Activated naive CD4-positive, alpha-beta T cell treated with anti-CD3 and anti-CD28 coated beads, Interleukin-2, amount 50 U/mL, for 72 hours (primary cell): ENCODE data around the gene ADGRG4. TPM values are rescaled to one million over a fixed set of nuclear protein-coding genes. Genes with fewer than 3 reads are reported as not detected.
"Not testable (repeated sequence)": the region's sequence is repeated elsewhere in the genome, so short reads cannot be mapped to it uniquely, and the experiment has no call there.

Source experiments
- ATAC-seq, 2 donors: fragments of 150-1000 bp; cut with Tn5 transposase; 2 replicates each; pipeline ENCODE4 v1.10.0; 2021; ENCODE audit warnings: mild to moderate bottlenecking in 2 of 2, moderate library complexity in 2 of 2
- DNase-seq, 2 donors: peaks; one replicate each; pipeline ENCODE4 v3.0.0; 2021 to 2022; ENCODE audit warnings: low spot score in 2 of 2
- H3K27ac Mint-ChIP-seq, 2 donors: one replicate each; pipeline ENCODE4 v1.8.0; 2022; ENCODE audit warnings: mild to moderate bottlenecking in 2 of 2, mixed read lengths in 2 of 2
- H3K36me3 Mint-ChIP-seq, 2 donors: one replicate each; pipeline ENCODE4 v1.8.0; 2022; ENCODE audit warnings: mixed read lengths in 2 of 2
- H3K9me3 Mint-ChIP-seq, 2 donors: one replicate each; pipeline ENCODE4 v1.8.0; 2022; ENCODE audit warnings: mixed read lengths in 2 of 2
- total RNA-seq, 2 donors: library from RNA; stranded (reverse); gene quantifications; one replicate each; pipeline ENCODE4 v1.2.3, GENCODE V29; 2022

Gene ADGRG4
- not detected for total RNA-seq

DNA sequence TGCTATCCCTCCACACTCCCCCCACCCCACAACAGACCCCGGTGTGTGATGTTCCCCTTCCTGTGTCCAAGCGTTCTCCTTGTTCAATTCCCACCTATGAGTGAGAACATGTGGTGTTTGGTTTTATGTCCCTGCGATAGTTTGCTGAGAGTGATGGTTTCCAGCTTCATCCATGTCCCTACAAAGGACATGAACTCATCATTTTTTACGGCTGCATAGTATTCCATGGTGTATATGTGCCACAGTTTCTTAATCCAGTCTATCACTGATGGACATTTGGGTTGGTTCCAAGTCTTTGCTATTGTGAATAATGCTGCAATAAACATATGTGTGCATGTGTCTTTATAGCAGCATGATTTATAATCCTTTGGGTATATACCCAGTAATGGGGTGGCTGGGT lies at the start of gene ADGRG4:
Gene ADGRG4, plus strand, starts transcription at position 243 of the 400 bp plus-strand sequence. CDS start 7,815 bp downstream, outside the sequence.
- ATAC-seq, DNase-seq, H3K27ac Mint-ChIP-seq, H3K36me3 Mint-ChIP-seq, H3K9me3 Mint-ChIP-seq: not testable (repeated sequence)

- DNase-seq (peak; percentile 56 to 66), ATAC-seq (peak; percentile 88 to 95)
- Mint-ChIP-seq H3K9me3 (no peaks in the 10 kb centered on the region), H3K27ac (peak within 1 kb of the TSS; percentile 75 to 76), H3K36me3 (no peaks in the 10 kb centered on the region)
Measured at GRCh38 chrX:136251041-136251991, 49.4 kb upstream of the ADGRG4 start, which contains the start of gene MAP7D3. Gene MAP7D3 (minus strand): TSS chrX:136251400. CDS start chrX:136251358, 42 bp downstream.

DNA sequence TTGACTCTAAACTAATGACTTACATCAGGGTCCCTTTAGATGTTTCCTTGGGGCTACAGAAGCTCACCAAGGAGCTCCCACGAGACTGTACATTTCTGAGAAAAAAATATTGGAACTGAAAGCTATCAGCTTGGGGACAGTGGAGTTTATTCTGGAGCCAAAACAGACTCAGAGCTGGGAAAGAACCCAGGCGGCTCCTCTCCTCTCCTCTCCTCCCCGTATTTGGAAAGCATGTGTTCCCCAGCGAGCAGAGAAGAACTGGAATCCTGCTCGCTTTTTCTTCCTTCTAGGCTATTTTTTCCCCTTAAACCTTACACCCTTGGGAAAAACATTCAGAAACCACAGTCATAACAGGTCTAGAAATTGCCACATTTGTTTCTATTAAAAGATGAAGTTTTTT lies 45.2 kb upstream of the ADGRG4 start:
- no peak for ATAC-seq
- Mint-ChIP-seq H3K36me3 (no peaks in the 10 kb centered on the region), H3K9me3 (no peaks in the 10 kb centered on the region), H3K27ac (no peak overlapping the region)
- DNase-seq, result no peak

DNA sequence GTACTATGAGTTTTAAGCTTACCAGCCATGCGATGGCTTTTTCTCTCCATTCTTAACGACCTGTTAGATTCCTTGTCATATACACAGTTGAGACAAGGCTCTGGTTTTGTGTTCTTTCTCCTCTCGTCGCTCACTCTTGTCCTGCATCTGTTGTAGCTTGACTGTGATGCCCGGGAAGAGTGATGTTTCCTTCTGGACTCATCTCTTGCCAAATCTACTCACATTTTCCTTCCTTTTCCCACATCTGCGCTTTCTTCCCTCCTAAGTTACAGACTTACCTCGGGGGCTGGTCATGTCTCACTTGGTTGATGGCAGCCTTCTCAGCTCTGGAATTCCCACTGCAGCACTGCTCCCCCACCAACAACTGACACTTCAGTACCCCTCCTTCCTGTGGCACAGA lies 44.7 kb upstream of the ADGRG4 start:
- ATAC-seq, result no peak

GRCh38 chrX:136258951-136259350 lies 41.8 kb upstream of the ADGRG4 start:
- DNase-seq, result no peak
- H3K36me3 Mint-ChIP-seq, result no peaks in the 10 kb centered on the region
- no peak for ATAC-seq
- H3K27ac Mint-ChIP-seq, result no peak overlapping the region
- H3K9me3 Mint-ChIP-seq, result no peaks in the 10 kb centered on the region

More for the DNA sequence above, 44.7 kb upstream of the ADGRG4 start:
- Mint-ChIP-seq H3K27ac (no peak overlapping the region), H3K36me3 (no peaks in the 10 kb centered on the region), H3K9me3 (no peaks in the 10 kb centered on the region)
- DNase-seq, result no peak

GRCh38 chrX:136259543-136259942 lies 41.2 kb upstream of the ADGRG4 start:
- Mint-ChIP-seq H3K36me3 (no peaks in the 10 kb centered on the region), H3K27ac (no peak overlapping the region), H3K9me3 (no peaks in the 10 kb centered on the region)
- ATAC-seq, result peak; percentile 50 to 85
- no peak for DNase-seq

GRCh38 chrX:136260776-136261175 lies 40.0 kb upstream of the ADGRG4 start:
- Mint-ChIP-seq H3K36me3 (no peaks in the 10 kb centered on the region), H3K27ac (no peak overlapping the region), H3K9me3 (no peaks in the 10 kb centered on the region)
- no peak for ATAC-seq
- no peak for DNase-seq

DNA sequence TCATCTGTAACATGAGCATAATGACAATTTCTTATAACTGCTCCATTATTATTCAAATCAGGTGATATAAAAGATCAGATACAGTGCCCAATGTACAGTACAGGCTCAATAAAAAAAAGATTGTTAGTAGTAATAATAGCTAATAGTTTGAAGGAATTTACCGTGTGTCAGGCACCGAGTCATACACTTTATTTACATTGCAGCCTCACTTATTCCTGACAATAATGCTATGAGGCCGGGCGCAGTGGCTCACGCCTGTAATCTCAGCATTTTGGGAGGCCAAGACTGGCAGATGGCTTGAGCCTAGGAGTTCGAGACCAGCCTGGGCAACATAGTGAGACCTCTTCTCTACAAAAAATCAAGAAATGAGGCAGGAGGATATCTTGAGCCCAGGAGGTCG lies 39.4 kb upstream of the ADGRG4 start:
- no peaks in the 10 kb centered on the region for H3K36me3 Mint-ChIP-seq
- ATAC-seq, result no peak
- H3K9me3 Mint-ChIP-seq, result no peaks in the 10 kb centered on the region
- DNase-seq, result no peak
- H3K27ac Mint-ChIP-seq, result no peak overlapping the region

DNA sequence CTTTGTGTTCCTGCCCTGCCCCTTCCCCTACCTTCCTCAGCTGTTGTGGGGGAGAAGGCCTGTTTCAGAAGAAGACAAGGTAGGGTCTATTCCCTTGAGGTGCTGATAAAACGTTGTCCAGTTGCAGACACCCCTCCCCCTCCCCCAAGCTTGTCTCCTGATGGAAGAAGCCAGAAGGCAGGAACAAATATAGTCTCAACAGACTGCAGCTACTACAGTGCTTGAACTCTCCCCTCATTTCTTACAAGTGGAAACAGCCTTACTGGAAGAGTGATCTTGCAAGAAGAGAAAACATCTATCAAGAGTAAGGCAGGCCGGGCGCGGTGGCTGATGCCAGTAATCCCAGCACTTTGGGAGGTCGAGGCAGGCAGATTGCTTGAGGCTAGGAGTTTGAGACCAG lies 38.5 kb upstream of the ADGRG4 start:
- no peak for ATAC-seq
- no peak overlapping the region for H3K27ac Mint-ChIP-seq
- DNase-seq, result no peak
- no peaks in the 10 kb centered on the region for H3K9me3 Mint-ChIP-seq
- no peaks in the 10 kb centered on the region for H3K36me3 Mint-ChIP-seq

DNA sequence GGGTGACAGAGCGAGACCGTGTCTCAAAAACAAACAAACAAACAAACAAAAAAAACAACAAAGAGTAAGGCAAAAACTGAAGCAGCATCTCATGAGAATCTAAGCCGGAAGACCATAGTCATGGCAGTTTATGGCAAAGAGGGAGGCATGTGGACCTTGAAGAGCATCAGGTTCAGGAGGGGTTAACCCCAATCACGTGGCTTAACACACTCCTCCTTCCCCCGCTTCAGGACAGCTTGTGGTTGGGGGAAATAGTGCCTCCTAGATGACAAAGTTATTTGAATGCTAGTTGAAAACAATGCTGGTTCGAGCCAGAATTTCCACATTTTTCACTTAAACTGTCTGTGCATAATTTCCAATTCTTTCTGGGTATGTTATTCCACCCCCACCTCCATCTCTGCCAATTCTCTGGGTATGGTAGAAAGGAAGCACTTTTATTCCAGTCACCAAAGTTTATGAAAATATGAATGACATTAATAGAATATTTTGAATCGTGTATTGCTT lies 37.9 kb upstream of the ADGRG4 start:
- H3K36me3 Mint-ChIP-seq, result no peaks in the 10 kb centered on the region
- peak overlapping the region in 1 of 2 donors; percentile 61 for H3K27ac Mint-ChIP-seq
- ATAC-seq, result no peak

GRCh38 chrX:136266828-136267227 lies 33.9 kb upstream of the ADGRG4 start:
- DNase-seq (no peak), ATAC-seq (no peak)
- Mint-ChIP-seq H3K36me3 (no peaks in the 10 kb centered on the region), H3K27ac (no peak overlapping the region), H3K9me3 (no peaks in the 10 kb centered on the region)

More for the DNA sequence above, 37.9 kb upstream of the ADGRG4 start:
- DNase-seq, result no peak
- H3K9me3 Mint-ChIP-seq, result no peaks in the 10 kb centered on the region

GRCh38 chrX:136268051-136269048 lies 32.4 kb upstream of the ADGRG4 start:
- ATAC-seq, result peak; percentile 47 to 67
- peak in 1 of 2 donors; percentile 29 for DNase-seq
- Mint-ChIP-seq H3K27ac (no peak overlapping the region), H3K9me3 (no peaks in the 10 kb centered on the region), H3K36me3 (no peaks in the 10 kb centered on the region)

DNA sequence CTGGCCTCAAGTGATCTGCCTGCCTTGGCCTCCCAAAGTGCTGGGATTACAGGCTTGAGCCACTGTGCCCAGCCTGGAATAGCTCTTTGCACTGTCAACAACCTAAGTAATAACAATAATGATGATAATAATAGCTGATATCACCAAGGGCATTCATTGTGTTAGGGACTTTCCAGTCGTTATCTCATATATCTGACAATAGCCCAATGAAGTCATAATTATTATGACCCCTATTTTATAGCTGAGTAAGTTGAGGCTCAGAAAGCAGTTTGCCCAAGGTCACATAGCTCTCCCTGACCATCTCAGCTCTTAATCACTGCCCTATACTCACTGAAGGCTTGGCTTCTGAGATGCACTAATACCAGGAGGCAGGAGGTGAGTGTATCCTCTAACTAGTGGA lies 30.8 kb upstream of the ADGRG4 start:
- Mint-ChIP-seq H3K9me3 (no peaks in the 10 kb centered on the region), H3K27ac (no peak overlapping the region), H3K36me3 (no peaks in the 10 kb centered on the region)
- ATAC-seq (no peak), DNase-seq (no peak)

DNA sequence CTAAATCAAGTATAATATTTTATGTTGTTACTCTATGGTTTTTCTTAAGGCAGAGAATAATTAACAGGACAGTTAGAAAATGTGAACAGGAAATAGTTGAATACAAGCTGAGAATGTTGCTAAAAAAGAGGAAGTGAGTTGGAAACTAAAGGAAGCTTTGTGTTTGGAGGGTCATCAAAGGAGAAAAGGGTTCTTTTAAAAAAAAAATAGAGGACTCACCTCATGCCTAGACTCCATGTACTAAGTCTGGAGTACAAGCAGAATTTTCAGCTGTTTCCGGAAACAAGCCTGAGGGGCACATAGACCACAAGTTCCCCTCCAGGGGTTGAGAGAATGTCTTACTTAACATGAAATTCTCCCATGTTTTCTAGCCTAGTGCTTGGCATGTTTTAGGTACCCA lies 29.5 kb upstream of the ADGRG4 start:
- DNase-seq, result no peak
- Mint-ChIP-seq H3K36me3 (no peaks in the 10 kb centered on the region), H3K27ac (no peak overlapping the region), H3K9me3 (no peaks in the 10 kb centered on the region)
- no peak for ATAC-seq

GRCh38 chrX:136272325-136272724 lies 28.4 kb upstream of the ADGRG4 start:
- Mint-ChIP-seq H3K9me3 (no peaks in the 10 kb centered on the region), H3K36me3 (no peaks in the 10 kb centered on the region), H3K27ac (no peak overlapping the region)
- DNase-seq, result no peak
- ATAC-seq, result no peak

- DNase-seq, result no peak
- Mint-ChIP-seq H3K9me3 (no peaks in the 10 kb centered on the region), H3K27ac (no peak overlapping the region), H3K36me3 (no peaks in the 10 kb centered on the region)
- no peak for ATAC-seq
Measured at GRCh38 chrX:136273986-136274385, 26.8 kb upstream of the ADGRG4 start.

- Mint-ChIP-seq H3K36me3 (no peaks in the 10 kb centered on the region), H3K27ac (no peak overlapping the region), H3K9me3 (no peaks in the 10 kb centered on the region)
- DNase-seq (no peak), ATAC-seq (no peak)
Measured at GRCh38 chrX:136275553-136275952, 25.2 kb upstream of the ADGRG4 start.
